ENCODE data around the gene ZDHHC14.

Gene ZDHHC14

GRCh38 chr6:157677235-157677634, 296.2 kb downstream of the ZDHHC14 start (continued):
- TF ChIP-seq ZFP30 (CRISPR knock-in tag; IDR thresholded peaks at IDR 0.05) (no peak), PATZ1 (CRISPR knock-in tag; IDR thresholded peaks at IDR 0.05; ENCODE audit: borderline replicate concordance) (no peak), OSR1 (CRISPR knock-in tag; IDR thresholded peaks at IDR 0.05) (no peak), PPARA (CRISPR knock-in tag; IDR thresholded peaks at IDR 0.05; ENCODE audit: borderline replicate concordance) (no peak), ISL1 (CRISPR knock-in tag; IDR thresholded peaks at IDR 0.05) (no peak), CSDC2 (CRISPR knock-in tag; IDR thresholded peaks at IDR 0.05) (no peak), ESRRG (CRISPR knock-in tag; IDR thresholded peaks at IDR 0.05) (no peak), ARNTL (CRISPR knock-in tag; IDR thresholded peaks at IDR 0.05; ENCODE audit: borderline replicate concordance, low read depth) (no peak)

- TF ChIP-seq ZC3H10 (CRISPR knock-in tag; IDR thresholded peaks at IDR 0.05) (no peak), ISL1 (CRISPR knock-in tag; IDR thresholded peaks at IDR 0.05) (no peak), BACH2 (CRISPR knock-in tag; IDR thresholded peaks at IDR 0.05; ENCODE audit: borderline replicate concordance) (no peak), RARB (CRISPR knock-in tag; IDR thresholded peaks at IDR 0.05) (no peak), GLIS3 (CRISPR knock-in tag; IDR thresholded peaks at IDR 0.05) (no peak), CSDC2 (CRISPR knock-in tag; IDR thresholded peaks at IDR 0.05) (no peak), CREB5 (CRISPR knock-in tag; IDR thresholded peaks at IDR 0.05; ENCODE audit: low read depth) (no peak), TSHZ2 (CRISPR knock-in tag; IDR thresholded peaks at IDR 0.05) (no peak), ZNF70 (CRISPR knock-in tag; IDR thresholded peaks at IDR 0.05) (no peak), ARNTL (CRISPR knock-in tag; IDR thresholded peaks at IDR 0.05; ENCODE audit: borderline replicate concordance, low read depth) (no peak), CSRNP3 (CRISPR knock-in tag; IDR thresholded peaks at IDR 0.05) (no peak)
- no peak for ATAC-seq
Measured at GRCh38 chr6:157679605-157680580, 298.9 kb downstream of the ZDHHC14 start.

- TF ChIP-seq ZNF565 (CRISPR knock-in tag; conservative IDR thresholded peaks at IDR 0.05; ENCODE audit: low read depth), result no peak
- TF ChIP-seq CREB5 (CRISPR knock-in tag; IDR thresholded peaks at IDR 0.05; ENCODE audit: low read depth), result no peak
- no peak for TF ChIP-seq ESRRG (CRISPR knock-in tag; IDR thresholded peaks at IDR 0.05)
- no peak for TF ChIP-seq CSDC2 (CRISPR knock-in tag; IDR thresholded peaks at IDR 0.05)
- no peak for TF ChIP-seq OSR1 (CRISPR knock-in tag; IDR thresholded peaks at IDR 0.05)
- no peak for TF ChIP-seq CSRNP3 (CRISPR knock-in tag; IDR thresholded peaks at IDR 0.05)
- TF ChIP-seq BACH2 (CRISPR knock-in tag; IDR thresholded peaks at IDR 0.05; ENCODE audit: borderline replicate concordance), result no peak
- TF ChIP-seq ZFP30 (CRISPR knock-in tag; IDR thresholded peaks at IDR 0.05), result no peak
- no peak for TF ChIP-seq TOX (CRISPR knock-in tag; IDR thresholded peaks at IDR 0.05; ENCODE audit: borderline replicate concordance)
- no peak for TF ChIP-seq TSHZ2 (CRISPR knock-in tag; IDR thresholded peaks at IDR 0.05)
- ATAC-seq, result no peak
Measured at GRCh38 chr6:157681041-157681650, 300.2 kb downstream of the ZDHHC14 start.

All from SK-N-SH treated with all-trans-retinoic acid at 6 μM for 48 hours (cell line).